ENCODE results near the gene SPHKAP.

GRCh38 chr2:227933884-227934283 is 247.6 kb downstream of the SPHKAP start:
- TF ChIP-seq CTCF (IDR thresholded peaks at IDR 0.05): no peak
- no peak for TF ChIP-seq POLR2A (IDR thresholded peaks at IDR 0.05)

Data from thyroid gland (tissue), 4 donors.